Activated naive CD4-positive, alpha-beta T cell treated with anti-CD3 and anti-CD28 coated beads, Interleukin-2, amount 50 U/mL, for 72 hours (primary cell): ENCODE data around the gene CUBN. TPM values are rescaled to one million over a fixed set of nuclear protein-coding genes. Genes with fewer than 3 reads are reported as not detected.

ENCODE experiments used
- ATAC-seq, 2 donors: fragments of 150-1000 bp; cut with Tn5 transposase; 2 replicates each; pipeline ENCODE4 v1.10.0; 2021; ENCODE audit warnings: mild to moderate bottlenecking in 2 of 2, moderate library complexity in 2 of 2
- DNase-seq, 2 donors: peaks; one replicate each; pipeline ENCODE4 v3.0.0; 2021 to 2022; ENCODE audit warnings: low spot score in 2 of 2
- H3K27ac Mint-ChIP-seq, 2 donors: one replicate each; pipeline ENCODE4 v1.8.0; 2022; ENCODE audit warnings: mild to moderate bottlenecking in 2 of 2, mixed read lengths in 2 of 2
- H3K36me3 Mint-ChIP-seq, 2 donors: one replicate each; pipeline ENCODE4 v1.8.0; 2022; ENCODE audit warnings: mixed read lengths in 2 of 2
- H3K9me3 Mint-ChIP-seq, 2 donors: one replicate each; pipeline ENCODE4 v1.8.0; 2022; ENCODE audit warnings: mixed read lengths in 2 of 2
- total RNA-seq, 2 donors: library from RNA; stranded (reverse); gene quantifications; one replicate each; pipeline ENCODE4 v1.2.3, GENCODE V29; 2022

The CUBN gene
- total RNA-seq, result 1 to 10 TPM in 1 of 2 donors, under 1 TPM in 1; 0.32 to 1.1 TPM

DNA sequence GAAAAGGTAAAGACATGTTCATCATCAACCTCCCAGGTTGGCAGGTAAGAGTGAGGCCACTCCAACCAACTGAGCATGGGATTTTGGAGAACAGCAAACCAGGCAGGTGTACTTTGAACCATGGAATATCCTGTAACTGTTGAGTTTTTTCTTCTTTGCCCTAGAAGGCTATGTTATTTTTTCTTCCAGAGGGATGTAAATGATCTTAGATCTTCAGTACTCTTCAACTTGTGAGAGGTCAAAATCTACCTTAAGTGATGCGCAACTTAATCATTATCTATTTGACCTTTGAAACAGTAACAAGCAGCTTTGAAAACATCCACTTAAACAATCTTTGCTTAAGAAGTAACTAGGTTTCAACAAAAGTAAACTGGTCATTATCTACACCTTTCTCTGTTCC, at the start of gene CUBN:
Gene CUBN, minus strand, starts transcription at position 71 of the 400 bp plus-strand sequence. Its CDS starts 46 bp downstream, at position 25.
- no peaks in the 10 kb centered on the region for H3K36me3 Mint-ChIP-seq
- H3K9me3 Mint-ChIP-seq, result no peaks in the 10 kb centered on the region
- ATAC-seq (no peak), DNase-seq (no peak)
- H3K27ac Mint-ChIP-seq, result no peak within 1 kb of the TSS

DNA sequence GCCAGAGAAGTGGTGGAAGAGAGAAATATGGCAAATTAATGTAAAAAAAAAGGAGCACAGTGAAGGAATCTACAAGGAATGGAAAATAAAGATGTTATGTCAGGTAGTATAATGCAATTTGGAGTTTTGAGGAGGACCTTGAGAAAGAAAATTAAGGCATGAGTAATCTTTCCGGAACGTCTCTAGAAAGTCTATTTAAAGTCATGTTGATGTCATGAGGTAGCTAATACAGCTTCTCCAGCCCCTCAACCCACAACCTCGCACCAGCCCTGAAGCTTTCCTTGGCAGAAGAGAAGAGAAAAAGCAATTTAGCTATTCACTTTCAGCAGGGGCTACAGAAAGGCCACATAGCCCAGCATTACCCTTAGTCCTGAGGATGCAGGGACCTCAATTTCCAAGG, 49.4 kb upstream of the CUBN start:
- no peaks in the 10 kb centered on the region for H3K36me3 Mint-ChIP-seq
- no peaks in the 10 kb centered on the region for H3K9me3 Mint-ChIP-seq
- no peak for DNase-seq
- ATAC-seq, result no peak
- no peak overlapping the region for H3K27ac Mint-ChIP-seq

DNA sequence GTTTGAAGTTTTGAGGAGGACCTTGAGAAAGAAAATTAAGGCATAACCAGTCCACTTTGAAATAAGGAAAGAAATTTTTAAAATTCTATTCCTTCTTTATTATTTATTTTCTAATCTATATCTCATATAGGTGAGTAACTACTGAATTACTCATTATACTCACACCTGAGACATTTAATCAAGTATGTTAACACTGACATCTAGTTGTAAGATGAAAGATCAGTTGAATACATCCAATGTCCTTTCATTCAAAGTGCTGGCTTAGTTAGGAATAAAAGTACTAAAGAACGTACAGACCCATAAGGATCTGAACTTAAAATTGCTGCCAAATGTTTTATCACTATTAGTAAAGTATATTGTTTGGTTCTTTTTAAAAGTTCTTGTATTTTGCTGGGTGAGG, 48.4 kb upstream of the CUBN start:
- ATAC-seq (no peak), DNase-seq (no peak)
- Mint-ChIP-seq H3K9me3 (no peaks in the 10 kb centered on the region), H3K27ac (no peak overlapping the region), H3K36me3 (no peaks in the 10 kb centered on the region)

DNA sequence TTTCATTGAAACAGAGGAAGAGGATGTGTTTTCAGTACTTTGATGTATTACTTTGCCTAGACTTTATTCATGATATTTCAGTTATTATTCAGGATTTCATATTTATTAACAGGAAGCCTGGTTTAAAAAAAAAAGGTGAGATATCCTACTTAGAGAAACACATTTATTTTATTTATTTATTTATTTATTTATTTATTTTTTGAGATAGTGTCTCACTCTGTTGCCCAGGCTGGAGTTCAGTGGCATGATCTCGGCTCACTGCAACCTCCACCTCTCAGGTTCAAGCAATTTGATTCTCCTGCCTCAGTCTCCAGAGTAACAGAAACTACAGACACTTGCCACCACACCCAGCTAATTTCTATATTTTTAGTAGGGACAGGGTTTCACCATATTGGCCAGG, 47.4 kb upstream of the CUBN start:
- no peak overlapping the region for H3K27ac Mint-ChIP-seq
- DNase-seq, result no peak

DNA sequence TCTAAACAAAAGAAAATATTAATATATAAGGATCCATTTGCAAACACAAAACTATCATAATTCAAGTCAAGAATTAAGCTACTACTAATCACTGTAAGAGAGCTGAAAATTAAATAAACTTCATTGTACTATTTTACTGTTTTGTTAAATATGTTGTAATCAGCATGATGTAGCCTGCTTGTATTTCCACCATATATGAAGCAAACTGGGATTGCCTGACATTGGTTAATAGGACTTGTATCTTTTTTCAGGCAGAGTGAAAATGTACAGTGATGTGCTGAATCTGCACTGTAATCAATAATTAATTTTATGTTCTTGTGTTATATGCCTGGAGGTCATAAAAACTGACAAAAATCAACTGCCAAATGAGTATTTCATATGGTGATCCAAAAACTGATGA, 46.5 kb upstream of the CUBN start:
- no peak for ATAC-seq
- H3K36me3 Mint-ChIP-seq, result no peaks in the 10 kb centered on the region
- H3K27ac Mint-ChIP-seq, result no peak overlapping the region
- no peak for DNase-seq
- H3K9me3 Mint-ChIP-seq, result no peaks in the 10 kb centered on the region

More for the DNA sequence above, 47.4 kb upstream of the CUBN start:
- H3K36me3 Mint-ChIP-seq, result no peaks in the 10 kb centered on the region
- ATAC-seq, result no peak
- H3K9me3 Mint-ChIP-seq, result no peaks in the 10 kb centered on the region

DNA sequence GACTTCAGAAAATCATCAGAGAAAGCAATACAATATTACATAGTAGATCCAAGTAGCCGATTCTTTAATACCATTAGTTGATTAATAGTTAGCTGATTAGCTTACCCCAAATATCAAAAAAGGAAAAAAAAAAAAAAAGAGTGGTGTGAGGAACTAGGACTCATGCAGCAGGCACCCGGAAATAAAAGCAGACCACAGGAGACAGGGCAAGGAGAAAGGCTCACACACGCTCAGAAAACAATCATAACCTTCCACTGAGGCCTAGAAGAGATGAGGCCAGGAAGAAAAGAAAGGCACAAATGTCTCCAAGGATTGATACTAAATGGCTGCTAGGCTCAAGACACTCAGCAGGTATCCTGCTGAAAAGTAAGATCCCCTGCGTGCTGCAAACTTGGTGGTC, 45.9 kb upstream of the CUBN start:
- ATAC-seq, result peak in 1 of 2 donors; percentile 77
- H3K9me3 Mint-ChIP-seq, result no peaks in the 10 kb centered on the region
- H3K36me3 Mint-ChIP-seq, result no peaks in the 10 kb centered on the region
- DNase-seq, result no peak
- peak overlapping the region; percentile 6 to 84 for H3K27ac Mint-ChIP-seq

DNA sequence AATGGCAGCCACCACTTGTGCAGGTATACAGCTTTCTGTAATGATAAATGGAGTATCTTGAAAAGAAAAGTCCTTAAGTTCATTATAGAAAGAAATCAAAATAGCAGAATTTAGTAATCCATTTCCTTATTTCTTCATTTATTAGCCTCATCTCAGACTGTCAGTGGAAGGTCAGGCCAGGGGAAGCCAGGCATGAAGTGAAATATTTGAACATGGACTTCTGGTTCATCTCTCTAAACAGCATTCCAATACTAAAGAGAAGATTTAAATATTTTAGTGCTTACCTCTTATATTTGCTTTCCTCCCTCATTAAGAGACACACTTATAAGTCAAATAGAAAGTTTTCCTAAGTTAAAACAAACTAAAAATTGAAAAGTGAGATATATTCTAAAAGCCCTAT, 45.0 kb upstream of the CUBN start:
- no peaks in the 10 kb centered on the region for H3K36me3 Mint-ChIP-seq
- no peak overlapping the region for H3K27ac Mint-ChIP-seq
- no peak for ATAC-seq
- DNase-seq, result no peak
- no peaks in the 10 kb centered on the region for H3K9me3 Mint-ChIP-seq

DNA sequence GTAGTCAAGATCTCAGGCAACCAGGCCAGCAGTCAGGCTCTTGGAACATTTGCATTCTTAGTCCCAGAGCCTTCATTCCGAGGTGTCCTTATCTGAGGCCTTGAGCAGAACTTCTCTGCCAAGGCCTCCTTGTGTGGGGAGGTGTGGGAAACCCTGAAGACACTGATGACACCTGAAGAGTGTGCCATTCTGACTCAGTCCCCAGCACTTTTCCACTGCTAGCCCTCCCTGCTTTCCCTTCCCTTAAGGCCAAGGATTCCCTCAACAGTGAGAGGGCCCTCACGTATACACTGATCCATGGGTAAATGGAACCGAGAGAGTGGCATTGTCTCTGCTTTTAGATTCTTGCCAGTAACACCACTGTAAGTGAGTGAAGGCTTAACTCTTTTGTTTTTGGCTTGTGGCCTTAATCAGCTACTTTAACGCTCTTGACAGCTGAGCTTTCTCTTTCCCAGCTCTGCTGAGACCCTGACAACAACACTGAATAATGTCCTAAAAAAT, 41.6 kb upstream of the CUBN start:
- ATAC-seq, result no peak

DNA sequence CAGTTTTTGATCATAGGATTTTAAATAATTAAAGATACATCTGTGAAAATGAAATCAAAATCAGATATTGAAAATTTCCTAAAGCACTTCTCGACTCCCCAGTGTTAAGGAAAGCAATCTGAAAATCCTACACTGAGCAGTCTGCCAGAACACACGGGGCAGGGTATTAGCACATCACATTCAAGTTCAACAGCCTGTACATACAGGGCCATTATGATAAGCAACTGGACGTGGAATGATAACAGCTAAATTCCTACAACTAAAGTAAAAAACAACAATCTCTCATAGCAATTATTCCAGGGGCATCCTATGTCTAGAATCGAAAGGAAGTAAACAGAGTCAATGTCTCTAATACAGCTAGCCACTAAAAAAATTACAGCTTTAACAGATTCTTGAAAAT, 40.2 kb upstream of the CUBN start:
- H3K36me3 Mint-ChIP-seq, result peaks cover 0 to 5% of the 10 kb centered on the region in 2 donors
- H3K9me3 Mint-ChIP-seq, result no peaks in the 10 kb centered on the region
- ATAC-seq (no peak), DNase-seq (no peak)
- H3K27ac Mint-ChIP-seq, result no peak overlapping the region

More for the DNA sequence above, 41.6 kb upstream of the CUBN start:
- Mint-ChIP-seq H3K36me3 (peaks cover 0 to 5% of the 10 kb centered on the region in 2 donors), H3K27ac (no peak overlapping the region), H3K9me3 (no peaks in the 10 kb centered on the region)
- no peak for DNase-seq

DNA sequence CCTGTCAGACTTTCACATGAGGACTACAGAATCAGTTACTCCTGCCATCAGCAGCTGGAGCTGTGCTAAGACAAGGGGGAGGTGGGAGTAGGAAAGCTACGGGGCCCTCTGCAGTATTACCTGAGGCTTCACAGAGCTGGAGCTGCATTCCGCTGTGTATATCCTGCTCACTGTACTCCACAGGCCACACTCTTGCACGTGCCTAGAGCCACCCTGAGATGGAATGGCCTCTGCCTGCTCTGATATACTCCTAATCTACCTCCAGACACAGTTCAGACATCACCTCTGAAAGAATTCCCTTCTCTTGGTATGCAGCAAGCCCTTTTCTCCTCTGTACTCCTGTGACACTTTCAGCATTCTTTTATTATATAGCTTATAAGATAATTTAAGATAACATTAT, 37.1 kb upstream of the CUBN start:
- H3K36me3 Mint-ChIP-seq, result peaks cover 0 to 9% of the 10 kb centered on the region in 2 donors
- ATAC-seq, result no peak
- H3K9me3 Mint-ChIP-seq, result no peaks in the 10 kb centered on the region
- no peak overlapping the region for H3K27ac Mint-ChIP-seq
- no peak for DNase-seq

DNA sequence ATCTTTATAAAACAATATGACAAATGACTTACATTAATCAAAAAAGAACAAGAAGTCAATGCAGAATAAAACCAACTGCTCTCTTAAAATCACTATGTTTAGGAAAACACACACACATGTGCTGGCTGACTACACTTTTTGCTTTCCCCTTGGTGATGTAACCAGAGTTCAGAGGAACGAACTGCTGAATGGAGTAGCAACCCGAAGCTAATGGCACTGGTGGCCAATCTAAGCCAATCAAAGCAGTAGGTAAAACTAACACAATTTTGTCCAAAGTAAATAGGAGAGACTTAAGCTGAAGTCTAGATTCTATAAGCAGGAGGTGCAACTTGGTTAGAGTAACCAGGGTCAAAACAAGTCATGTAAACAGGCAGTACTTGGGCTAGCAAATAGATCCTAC, 33.2 kb upstream of the CUBN start:
- no peak for ATAC-seq
- Mint-ChIP-seq H3K9me3 (no peaks in the 10 kb centered on the region), H3K27ac (no peak overlapping the region), H3K36me3 (peaks cover 0 to 5% of the 10 kb centered on the region in 2 donors)
- DNase-seq, result no peak

DNA sequence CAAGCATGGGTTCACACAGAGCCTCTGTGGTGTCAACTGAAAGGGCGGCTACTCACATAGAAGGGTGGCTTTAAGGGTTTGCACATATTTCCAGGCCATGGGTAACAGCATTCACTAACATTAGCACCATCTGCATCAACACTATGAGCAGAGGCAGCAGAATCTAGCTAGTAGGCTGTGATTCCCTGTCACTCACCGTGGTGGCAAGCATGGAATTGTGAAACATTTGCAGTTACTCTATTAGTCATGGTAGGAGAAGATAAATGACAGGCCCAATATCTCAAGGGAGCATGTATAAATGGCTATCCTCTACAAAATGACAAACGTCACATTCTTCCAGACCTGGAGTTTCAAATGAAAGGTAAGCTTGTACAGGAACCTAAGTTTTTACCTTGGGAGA, 32.2 kb upstream of the CUBN start:
- ATAC-seq, result no peak
- H3K27ac Mint-ChIP-seq, result no peak overlapping the region
- no peak for DNase-seq
- H3K9me3 Mint-ChIP-seq, result no peaks in the 10 kb centered on the region
- peaks cover 0 to 5% of the 10 kb centered on the region in 2 donors for H3K36me3 Mint-ChIP-seq

DNA sequence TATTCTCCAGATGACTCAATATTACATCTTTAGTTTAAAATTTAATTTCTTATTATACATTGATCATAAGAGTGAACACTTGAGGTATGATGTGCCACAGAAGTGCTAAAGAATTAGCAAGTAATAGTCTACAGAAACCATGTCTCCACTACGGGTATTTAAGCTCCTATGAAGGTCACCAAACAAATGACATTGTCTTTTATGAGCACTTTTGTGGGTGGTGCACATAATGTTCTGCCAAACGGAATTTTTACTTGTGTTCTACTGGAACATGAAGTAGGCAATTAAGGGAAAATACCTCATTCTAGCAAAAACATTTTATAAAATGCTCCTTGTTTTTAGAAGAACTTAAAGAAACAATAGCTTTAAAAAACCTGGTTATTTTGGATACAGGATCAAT, 27.4 kb upstream of the CUBN start:
- no peak for ATAC-seq
- Mint-ChIP-seq H3K36me3 (no peaks in the 10 kb centered on the region), H3K27ac (no peak overlapping the region), H3K9me3 (no peaks in the 10 kb centered on the region)
- no peak for DNase-seq

DNA sequence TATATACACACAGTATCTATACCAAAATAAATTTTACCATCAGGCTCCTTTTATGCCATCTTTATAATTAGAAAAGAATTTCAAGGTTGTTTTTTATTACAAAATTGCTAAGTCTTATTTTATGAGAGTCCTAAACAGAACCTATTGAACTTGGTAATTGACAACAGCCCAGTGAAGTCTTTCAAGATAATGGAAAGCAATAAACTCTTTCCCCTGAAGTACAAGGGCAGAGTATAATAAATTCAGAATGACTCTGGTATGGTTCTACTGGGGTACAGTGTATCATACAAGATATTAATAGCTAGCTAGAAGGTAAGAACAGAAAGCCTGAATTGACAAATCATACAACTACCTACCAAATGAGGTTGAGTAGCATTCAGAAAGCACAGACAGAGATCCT, 26.2 kb upstream of the CUBN start:
- H3K27ac Mint-ChIP-seq, result no peak overlapping the region
- ATAC-seq (no peak), DNase-seq (no peak)
- no peaks in the 10 kb centered on the region for H3K9me3 Mint-ChIP-seq
- H3K36me3 Mint-ChIP-seq, result no peaks in the 10 kb centered on the region

DNA sequence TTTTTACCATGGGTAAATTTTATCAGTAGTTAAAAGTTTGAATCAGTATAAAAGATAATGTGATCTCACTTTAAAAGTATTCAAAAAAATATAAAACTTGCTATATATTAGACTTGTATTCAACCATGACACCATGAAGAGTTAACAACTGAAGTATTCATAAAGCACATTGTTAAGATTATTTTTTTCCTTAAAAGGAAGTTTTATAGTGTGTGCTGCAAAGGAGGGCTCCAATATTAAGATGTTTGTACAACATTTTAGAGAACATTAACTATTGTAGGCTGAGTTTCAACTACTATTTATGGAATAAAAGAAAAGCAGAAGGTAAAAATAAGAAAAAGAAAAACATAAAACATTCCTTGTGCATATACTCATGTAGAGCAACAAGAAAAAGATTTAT, 24.5 kb upstream of the CUBN start:
- H3K36me3 Mint-ChIP-seq, result no peaks in the 10 kb centered on the region
- no peak overlapping the region for H3K27ac Mint-ChIP-seq
- ATAC-seq, result no peak
- H3K9me3 Mint-ChIP-seq, result no peaks in the 10 kb centered on the region
- no peak for DNase-seq

DNA sequence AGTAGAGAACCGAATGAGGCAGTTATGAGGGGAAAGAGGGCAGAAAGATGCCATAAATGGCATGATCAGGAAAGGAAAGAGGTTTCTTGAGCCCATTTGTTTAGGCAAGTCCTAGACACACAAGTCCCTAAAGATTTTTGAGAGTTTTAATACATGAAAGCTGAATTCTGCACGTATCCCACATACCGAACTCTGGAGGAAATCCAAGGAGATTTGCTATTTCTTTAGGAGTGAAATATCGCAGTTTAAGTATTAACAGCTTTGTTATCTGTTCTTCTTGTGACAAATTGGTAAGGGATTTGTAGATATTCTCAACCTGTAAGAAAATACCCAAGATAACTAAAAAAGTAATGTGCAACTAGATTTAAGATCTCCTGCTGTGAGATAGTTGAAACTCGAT, 23.7 kb upstream of the CUBN start:
- no peak for DNase-seq
- Mint-ChIP-seq H3K9me3 (no peaks in the 10 kb centered on the region), H3K36me3 (no peaks in the 10 kb centered on the region), H3K27ac (no peak overlapping the region)
- ATAC-seq, result no peak

DNA sequence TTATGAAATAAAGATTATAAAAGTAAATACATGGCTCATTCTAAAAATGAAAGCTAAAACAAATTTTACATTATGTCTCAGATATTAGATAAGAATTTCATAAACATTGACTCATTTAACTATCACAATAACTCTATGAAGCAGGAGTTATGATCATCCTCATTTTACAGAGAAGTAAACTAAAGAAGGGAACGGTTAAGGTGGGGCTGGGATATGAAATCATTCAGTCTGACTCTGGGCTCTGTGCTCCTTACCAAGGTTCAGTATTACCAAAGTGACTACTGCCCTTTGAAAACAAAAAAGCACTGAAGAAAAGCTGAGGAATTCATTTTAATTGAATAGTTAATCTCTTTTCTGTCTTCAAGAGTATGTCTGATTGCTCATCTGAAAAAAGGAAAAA, 22.1 kb upstream of the CUBN start:
- ATAC-seq (no peak), DNase-seq (no peak)
- H3K36me3 Mint-ChIP-seq, result no peaks in the 10 kb centered on the region
- no peaks in the 10 kb centered on the region for H3K9me3 Mint-ChIP-seq
- no peak overlapping the region for H3K27ac Mint-ChIP-seq

DNA sequence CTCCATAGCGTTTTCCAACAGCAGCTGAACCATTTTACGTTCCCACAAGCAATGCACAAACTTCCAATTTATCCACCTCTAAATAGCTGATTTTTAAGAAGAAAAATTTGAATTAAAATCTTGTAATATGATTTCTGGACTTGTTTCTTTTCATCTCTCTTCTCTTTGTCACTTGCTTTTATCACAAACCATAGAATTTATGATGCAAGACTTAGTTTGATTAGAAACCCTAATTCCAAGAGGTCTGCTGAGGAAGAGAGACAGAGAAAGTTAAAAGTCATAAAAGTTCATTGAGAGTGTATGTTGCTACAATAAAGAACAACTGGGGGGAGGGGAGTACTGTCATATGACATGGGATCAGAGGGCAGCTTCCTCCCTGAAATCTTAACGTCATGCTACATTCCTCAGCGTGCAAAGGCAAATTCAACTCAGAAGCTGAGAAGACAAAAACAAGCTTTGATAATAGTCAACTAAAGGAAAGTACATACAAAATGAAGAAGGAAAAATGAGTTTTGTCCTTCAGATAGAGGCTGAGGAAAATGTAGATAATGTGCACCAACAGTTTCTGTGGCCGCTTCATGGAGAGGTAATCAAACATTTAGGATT, 18.4 kb upstream of the CUBN start:
- Mint-ChIP-seq H3K27ac (no peak overlapping the region), H3K36me3 (peaks cover 6 to 7% of the 10 kb centered on the region in 2 donors), H3K9me3 (peaks cover 0 to 6% of the 10 kb centered on the region in 2 donors)
- DNase-seq (no peak), ATAC-seq (no peak)
